ENCODE results near the gene ATF2. TPM values are rescaled to one million over a fixed set of nuclear protein-coding genes. Genes with fewer than 3 reads are reported as not detected.
A peak's percentile ranks its signal among the peaks of the same experiment; 100 is the strongest.

Gene ATF2
- total RNA-seq, 2 donors from 2014 or later, result 35.9 to 56.4 TPM

DNA sequence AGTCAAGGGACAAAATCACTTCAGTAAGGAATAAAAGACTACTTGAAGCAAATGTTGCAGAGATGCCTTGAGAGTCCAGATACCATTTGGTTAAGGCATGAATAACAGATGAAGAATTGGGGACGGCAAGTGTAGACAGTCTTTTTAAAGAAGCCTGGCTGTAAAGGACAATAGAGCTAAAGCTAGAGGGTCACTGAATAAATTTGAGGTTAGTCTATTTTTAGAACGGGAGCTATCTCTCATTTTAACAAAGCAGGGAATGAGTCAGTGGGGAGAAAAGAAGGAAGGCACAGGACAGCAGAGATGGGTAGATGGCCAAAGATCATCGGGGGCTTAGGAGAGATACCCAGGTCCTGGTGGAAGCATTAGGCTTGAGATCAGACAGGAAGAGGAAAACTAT, 132.2 kb downstream of the ATF2 start:
- WGBS, result 79% methylated on average over 3 of the region's 3 CpGs
- DNase-seq (ENCODE audit: low spot score), result no peak
- TF ChIP-seq POLR2A (IDR thresholded peaks at IDR 0.05) (no peak), POLR2AphosphoS5 (IDR thresholded peaks at IDR 0.05) (no peak), CTCF (IDR thresholded peaks at IDR 0.05) (no peak)
- intact Hi-C loops (cut with DNase I), result no loop called here
- H3K27ac ChIP-seq, result no peak overlapping the region
- no peaks in the 10 kb centered on the region for H3K36me3 ChIP-seq
- H3K27me3 ChIP-seq (replicated peaks; ENCODE audit: insufficient read depth), result no peaks in the 10 kb centered on the region
- H3K4me1 ChIP-seq (replicated peaks), result no peaks in the 10 kb centered on the region
- H3K4me3 ChIP-seq, result no peak overlapping the region
- no peaks in the 10 kb centered on the region for H3K9me3 ChIP-seq

DNA sequence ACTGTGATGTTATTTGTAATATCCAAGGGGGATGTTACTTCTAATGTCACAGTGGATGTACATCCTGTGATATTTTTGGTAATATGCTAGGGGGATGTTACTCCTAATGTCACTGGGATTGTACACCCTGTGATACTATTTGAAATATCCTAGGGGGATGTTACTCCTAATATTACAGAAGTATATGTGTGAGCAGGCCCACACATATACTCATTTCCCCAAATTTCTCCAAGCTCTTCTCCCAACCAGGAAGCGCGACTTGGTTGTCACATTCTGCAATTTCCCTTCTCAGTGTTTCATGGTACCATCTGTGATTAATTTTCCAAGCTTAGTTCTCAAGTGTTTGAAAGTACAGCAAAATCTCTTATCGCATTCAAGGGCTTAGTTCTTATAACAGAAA, 133.3 kb downstream of the ATF2 start:
- Histone ChIP-seq H3K27ac (no peak overlapping the region), H3K9me3 (no peaks in the 10 kb centered on the region), H3K36me3 (no peaks in the 10 kb centered on the region), H3K4me3 (no peak overlapping the region), H3K27me3 (replicated peaks; ENCODE audit: insufficient read depth) (no peaks in the 10 kb centered on the region), H3K4me1 (replicated peaks) (no peaks in the 10 kb centered on the region)
- intact Hi-C loops (cut with DNase I), result no loop called here
- TF ChIP-seq CTCF (IDR thresholded peaks at IDR 0.05) (no peak), POLR2A (IDR thresholded peaks at IDR 0.05) (no peak), POLR2AphosphoS5 (IDR thresholded peaks at IDR 0.05) (no peak)
- 97% methylated on average over 3 of the region's 3 CpGs for WGBS
- no peak for DNase-seq (ENCODE audit: low spot score)

- Histone ChIP-seq H3K36me3 (no peaks in the 10 kb centered on the region), H3K4me1 (replicated peaks) (no peaks in the 10 kb centered on the region), H3K27ac (no peak overlapping the region), H3K27me3 (replicated peaks; ENCODE audit: insufficient read depth) (no peaks in the 10 kb centered on the region), H3K9me3 (no peaks in the 10 kb centered on the region), H3K4me3 (no peak overlapping the region)
- DNase-seq (ENCODE audit: low spot score), result no peak
- TF ChIP-seq CTCF (IDR thresholded peaks at IDR 0.05), result peak in 1 of 4 experiments; percentile 4
- no peak for TF ChIP-seq POLR2AphosphoS5 (IDR thresholded peaks at IDR 0.05)
- 82% methylated on average over 5 of the region's 5 CpGs for WGBS
- intact Hi-C loops (cut with DNase I), result no loop called here
Measured at GRCh38 chr2:175030380-175031271, 137.4 kb downstream of the ATF2 start.

DNA sequence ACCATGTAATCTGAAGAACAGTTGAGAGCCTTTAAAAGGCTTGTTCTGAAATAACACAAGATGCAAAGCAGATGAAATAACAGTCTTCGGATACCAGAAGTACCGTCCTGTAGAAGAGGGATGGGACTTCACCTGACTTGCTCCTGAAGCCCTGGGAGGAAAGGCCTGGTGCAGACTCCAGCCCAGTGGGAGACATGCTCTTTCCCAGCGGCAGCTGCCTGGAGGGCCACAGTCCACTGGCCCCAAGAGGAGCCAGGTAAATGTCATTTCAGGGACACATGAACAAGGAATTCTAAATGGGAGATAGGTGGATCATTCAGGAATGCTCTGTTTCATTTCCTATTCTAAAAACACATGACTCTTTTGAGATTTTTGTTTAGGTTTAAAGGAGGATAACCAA, 140.2 kb downstream of the ATF2 start:
- Histone ChIP-seq H3K9me3 (no peaks in the 10 kb centered on the region), H3K36me3 (no peaks in the 10 kb centered on the region), H3K4me3 (no peak overlapping the region), H3K4me1 (replicated peaks) (no peaks in the 10 kb centered on the region), H3K27me3 (replicated peaks; ENCODE audit: insufficient read depth) (no peaks in the 10 kb centered on the region), H3K27ac (peak overlapping the region in 1 of 2 donors; percentile 63)
- intact Hi-C loops (cut with DNase I), result no loop called here
- no peak for TF ChIP-seq CTCF (IDR thresholded peaks at IDR 0.05)
- TF ChIP-seq POLR2A (IDR thresholded peaks at IDR 0.05), result no peak
- TF ChIP-seq POLR2AphosphoS5 (IDR thresholded peaks at IDR 0.05), result no peak
- WGBS, result 96% methylated on average over 3 of the region's 3 CpGs
- DNase-seq (ENCODE audit: low spot score), result no peak

DNA sequence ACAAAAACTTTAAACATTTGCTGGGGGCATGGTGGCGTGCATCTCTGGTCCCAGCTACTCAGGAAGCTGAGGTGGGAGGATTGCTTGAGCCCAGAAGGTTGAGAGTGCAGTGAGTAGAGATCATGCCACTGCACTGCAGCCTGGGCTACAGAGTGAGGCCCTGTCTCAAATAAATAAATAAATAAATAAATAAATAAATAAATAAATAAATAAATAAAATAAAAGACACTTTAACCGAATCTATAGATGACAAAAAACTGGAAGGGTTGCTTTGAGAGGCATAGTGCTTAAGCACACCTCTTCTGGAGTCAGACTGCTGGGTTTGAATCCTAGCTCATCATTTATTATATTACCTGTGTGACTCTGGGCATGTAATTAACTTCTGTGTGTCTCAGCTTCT, 141.6 kb downstream of the ATF2 start:
- no peak for DNase-seq (ENCODE audit: low spot score)
- intact Hi-C loops (cut with DNase I), result no loop called here
- Histone ChIP-seq H3K27ac (no peak overlapping the region), H3K27me3 (replicated peaks; ENCODE audit: insufficient read depth) (no peaks in the 10 kb centered on the region), H3K4me1 (replicated peaks) (no peaks in the 10 kb centered on the region), H3K9me3 (no peaks in the 10 kb centered on the region), H3K4me3 (no peak overlapping the region), H3K36me3 (no peaks in the 10 kb centered on the region)
- no peak for TF ChIP-seq POLR2A (IDR thresholded peaks at IDR 0.05)
- no peak for TF ChIP-seq CTCF (IDR thresholded peaks at IDR 0.05)
- TF ChIP-seq POLR2AphosphoS5 (IDR thresholded peaks at IDR 0.05), result no peak
- 92% methylated on average over 2 of the region's 2 CpGs for WGBS
